DOHH2 (cell line): ENCODE results near the gene GPR173.
A peak's percentile ranks its signal among the peaks of the same experiment; 100 is the strongest.

Experiments used
- H3F3A ChIP-seq: fragments of 200-600 bp; sonication (generic), shearing (Covaris generic); 2 replicates; pipeline ENCODE4 v1.6.0; 2016; ENCODE audit warnings: antibody characterized with exemption, mild to moderate bottlenecking; ENCODE audit not compliant: control insufficient read depth, insufficient read depth
- H3K27ac ChIP-seq: fragments of 200-600 bp; sonication (generic); 2 replicates; pipeline ENCODE4 v1.5.1; 2014; ENCODE audit warnings: low read depth, mild to moderate bottlenecking, low read length, moderate library complexity
- H3K27me3 ChIP-seq: fragments of 200-600 bp; sonication (generic); 2 replicates; pipeline ENCODE4 v1.6.1; 2014; ENCODE audit warnings: mild to moderate bottlenecking, low read length, mixed read lengths; ENCODE audit not compliant: control insufficient read depth
- H3K36me3 ChIP-seq: fragments of 200-600 bp; sonication (generic); 2 replicates; pipeline ENCODE4 v1.6.1; 2014; ENCODE audit warnings: mild to moderate bottlenecking, low read length, moderate library complexity, mixed read lengths; ENCODE audit not compliant: control insufficient read depth
- H3K4me1 ChIP-seq: fragments of 200-600 bp; sonication (generic); 2 replicates; pipeline ENCODE4 v1.6.1; 2014; ENCODE audit warnings: mild to moderate bottlenecking, low read length, mixed read lengths; ENCODE audit not compliant: control insufficient read depth
- H3K4me2 ChIP-seq: fragments of 200-600 bp; sonication (generic); 2 replicates; pipeline ENCODE4 v1.6.0; 2014; ENCODE audit warnings: mild to moderate bottlenecking, low read length, moderate library complexity
- H3K4me3 ChIP-seq: fragments of 200-600 bp; sonication (generic); 2 replicates; pipeline ENCODE4 v1.5.1; 2014; ENCODE audit warnings: mild to moderate bottlenecking, low read length, mixed read lengths
- H3K79me2 ChIP-seq: fragments of 200-600 bp; sonication (generic); 2 replicates; pipeline ENCODE4 v1.6.1; 2014; ENCODE audit warnings: mild to moderate bottlenecking, low read length, mixed read lengths; ENCODE audit not compliant: control insufficient read depth
- H3K9me2 ChIP-seq: fragments of 200-600 bp; sonication (generic); replicated peaks from 2 replicates; pipeline ENCODE4 v1.6.1; 2014; ENCODE audit warnings: mild to moderate bottlenecking, low read length, mixed read lengths; ENCODE audit not compliant: control insufficient read depth
- H3K9me3 ChIP-seq: fragments of 200-600 bp; sonication (generic); 2 replicates; pipeline ENCODE4 v1.6.1; 2014; ENCODE audit warnings: antibody characterized with exemption, low read length, mixed read lengths; ENCODE audit not compliant: control insufficient read depth, insufficient read depth
- H4K20me1 ChIP-seq: fragments of 200-600 bp; sonication (generic); 2 replicates; pipeline ENCODE4 v1.6.0; 2014; ENCODE audit warnings: low read depth, mild to moderate bottlenecking, antibody characterized with exemption, low read length, moderate library complexity; ENCODE audit not compliant: control insufficient read depth, insufficient read depth
- EZH2phosphoT487 ChIP-seq: fragments of 200-600 bp; sonication (generic); IDR thresholded peaks from 2 replicates; pipeline ENCODE4 v1.6.1; 2017; ENCODE audit warnings: borderline replicate concordance, mild to moderate bottlenecking, antibody characterized with exemption, low read length, moderate library complexity, mixed read lengths
- TF ChIP-seq, protein P1 (sequence below): fragments of 200-600 bp; sonication (generic); IDR thresholded peaks from one replicate; pipeline ENCODE4 v1.5.1; 2014; ENCODE audit warnings: antibody characterized with exemption, mild to moderate bottlenecking, low read depth, low read length; ENCODE audit not compliant: poor library complexity, severe bottlenecking

GPR173 gene

DNA sequence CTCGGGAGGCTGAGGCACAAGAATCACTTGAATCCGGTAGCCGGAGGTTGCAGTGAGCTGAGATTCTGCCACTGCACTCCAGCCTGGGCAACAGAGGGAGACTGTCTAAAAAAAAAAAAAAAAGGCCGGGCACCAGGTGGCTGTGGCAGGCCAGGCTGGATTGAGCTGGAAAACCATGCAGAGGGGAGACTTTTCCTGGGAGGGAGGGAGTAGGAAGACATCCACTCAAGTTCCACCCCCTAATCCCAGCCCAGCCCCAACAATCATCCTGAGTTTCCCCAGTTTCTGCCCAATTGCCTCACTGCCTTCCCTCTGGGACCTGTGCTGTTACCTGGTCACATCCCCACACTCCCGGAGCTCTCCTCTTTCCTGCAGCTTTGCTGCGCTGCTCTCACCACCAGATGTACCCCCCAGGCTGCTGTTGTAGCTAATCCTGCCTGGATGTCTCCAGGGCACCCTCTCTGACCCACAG is 24.6 kb downstream of the GPR173 start:
- H3K4me2 ChIP-seq = peak overlapping the region; percentile 75

DNA sequence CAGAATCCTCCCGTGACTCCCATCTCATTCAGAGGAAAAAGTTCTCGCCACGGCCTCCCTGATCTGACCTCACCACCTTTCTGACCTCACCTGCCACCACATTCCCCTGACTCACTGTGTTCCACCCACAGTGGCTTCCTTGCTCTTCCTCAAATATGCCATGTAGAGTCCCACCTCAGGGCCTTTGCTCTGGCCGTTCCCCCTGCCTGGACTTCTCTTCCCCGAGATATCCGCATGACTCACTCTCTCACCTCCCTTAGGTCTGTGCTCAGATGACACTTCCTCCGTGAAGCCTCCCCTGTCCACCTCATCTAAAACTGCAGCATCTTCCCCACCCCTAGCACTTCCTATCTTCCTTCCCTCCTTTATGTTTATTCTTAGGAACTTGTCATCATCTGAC is 26.4 kb downstream of the GPR173 start:
- H3K27me3 ChIP-seq = no peaks in the 10 kb centered on the region
- H3K36me3 ChIP-seq = no peaks in the 10 kb centered on the region
- no peak overlapping the region for H3K4me2 ChIP-seq

More for the DNA sequence above, 24.6 kb downstream of the GPR173 start:
- Histone ChIP-seq H3F3A (peaks cover 16% of the 10 kb centered on the region), H3K4me3 (peak overlapping the region; percentile 75), H3K4me1 (peaks cover 25% of the 10 kb centered on the region), H3K27me3 (no peaks in the 10 kb centered on the region), H3K27ac (peak overlapping the region; percentile 95), H3K9me2 (no peaks in the 10 kb centered on the region), H4K20me1 (no peaks in the 10 kb centered on the region), H3K36me3 (no peaks in the 10 kb centered on the region), H3K9me3 (no peaks in the 10 kb centered on the region), H3K79me2 (no peaks in the 10 kb centered on the region)
- TF ChIP-seq, protein P1, sequence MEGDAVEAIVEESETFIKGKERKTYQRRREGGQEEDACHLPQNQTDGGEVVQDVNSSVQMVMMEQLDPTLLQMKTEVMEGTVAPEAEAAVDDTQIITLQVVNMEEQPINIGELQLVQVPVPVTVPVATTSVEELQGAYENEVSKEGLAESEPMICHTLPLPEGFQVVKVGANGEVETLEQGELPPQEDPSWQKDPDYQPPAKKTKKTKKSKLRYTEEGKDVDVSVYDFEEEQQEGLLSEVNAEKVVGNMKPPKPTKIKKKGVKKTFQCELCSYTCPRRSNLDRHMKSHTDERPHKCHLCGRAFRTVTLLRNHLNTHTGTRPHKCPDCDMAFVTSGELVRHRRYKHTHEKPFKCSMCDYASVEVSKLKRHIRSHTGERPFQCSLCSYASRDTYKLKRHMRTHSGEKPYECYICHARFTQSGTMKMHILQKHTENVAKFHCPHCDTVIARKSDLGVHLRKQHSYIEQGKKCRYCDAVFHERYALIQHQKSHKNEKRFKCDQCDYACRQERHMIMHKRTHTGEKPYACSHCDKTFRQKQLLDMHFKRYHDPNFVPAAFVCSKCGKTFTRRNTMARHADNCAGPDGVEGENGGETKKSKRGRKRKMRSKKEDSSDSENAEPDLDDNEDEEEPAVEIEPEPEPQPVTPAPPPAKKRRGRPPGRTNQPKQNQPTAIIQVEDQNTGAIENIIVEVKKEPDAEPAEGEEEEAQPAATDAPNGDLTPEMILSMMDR = no peak
- no peak for TF ChIP-seq EZH2phosphoT487

DNA sequence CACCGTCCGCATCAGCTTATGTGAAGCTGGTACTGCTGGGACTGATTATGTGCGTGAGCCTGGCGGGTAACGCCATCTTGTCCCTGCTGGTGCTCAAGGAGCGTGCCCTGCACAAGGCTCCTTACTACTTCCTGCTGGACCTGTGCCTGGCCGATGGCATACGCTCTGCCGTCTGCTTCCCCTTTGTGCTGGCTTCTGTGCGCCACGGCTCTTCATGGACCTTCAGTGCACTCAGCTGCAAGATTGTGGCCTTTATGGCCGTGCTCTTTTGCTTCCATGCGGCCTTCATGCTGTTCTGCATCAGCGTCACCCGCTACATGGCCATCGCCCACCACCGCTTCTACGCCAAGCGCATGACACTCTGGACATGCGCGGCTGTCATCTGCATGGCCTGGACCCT is 28.1 kb downstream of the GPR173 start:
- Histone ChIP-seq H3K79me2 (no peaks in the 10 kb centered on the region), H3K27me3 (no peaks in the 10 kb centered on the region), H3K4me3 (no peak overlapping the region), H3K27ac (no peak overlapping the region), H3K9me2 (no peaks in the 10 kb centered on the region), H3F3A (peaks cover 22% of the 10 kb centered on the region), H4K20me1 (no peaks in the 10 kb centered on the region), H3K9me3 (no peaks in the 10 kb centered on the region), H3K4me2 (no peak overlapping the region), H3K36me3 (no peaks in the 10 kb centered on the region), H3K4me1 (peaks cover 23% of the 10 kb centered on the region)
- no peak for TF ChIP-seq EZH2phosphoT487
- TF ChIP-seq, protein P1 = no peak

More for the DNA sequence above, 26.4 kb downstream of the GPR173 start:
- H3K4me3 ChIP-seq = no peak overlapping the region
- no peaks in the 10 kb centered on the region for H3K79me2 ChIP-seq
- TF ChIP-seq EZH2phosphoT487 = no peak
- TF ChIP-seq, protein P1 = no peak
- H3K9me3 ChIP-seq = no peaks in the 10 kb centered on the region
- no peaks in the 10 kb centered on the region for H4K20me1 ChIP-seq
- no peak overlapping the region for H3K27ac ChIP-seq
- no peaks in the 10 kb centered on the region for H3K9me2 ChIP-seq
- H3F3A ChIP-seq = peaks cover 16% of the 10 kb centered on the region
- peaks cover 25% of the 10 kb centered on the region for H3K4me1 ChIP-seq
